Measurements from ENCODE around the gene KCNAB1.

KCNAB1 gene

DNA sequence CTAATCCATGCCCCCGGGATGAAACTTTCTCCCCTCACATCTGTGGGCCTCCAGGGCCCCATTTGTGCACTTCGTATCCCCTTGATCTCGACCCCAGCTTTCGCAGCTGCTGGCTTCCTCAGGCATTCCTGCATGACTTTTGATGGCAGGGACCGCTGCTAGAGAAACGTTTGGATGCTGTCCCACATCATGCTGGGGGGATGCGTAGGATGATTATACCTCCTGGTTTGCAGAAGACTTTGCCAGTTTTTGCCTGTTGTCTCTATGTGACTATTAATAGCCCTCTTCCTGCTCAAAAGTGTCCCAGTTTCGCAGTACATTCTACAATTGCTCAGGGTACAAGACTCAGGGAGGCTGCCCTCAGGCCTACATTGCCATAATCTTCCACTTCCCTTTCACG is 10.4 kb upstream of the KCNAB1 start:
- Histone ChIP-seq H3K36me3 (ENCODE audit: control insufficient read depth in 4 of 4, insufficient read depth in 4 of 4, low read length in 3 of 4) (no peaks in the 10 kb centered on the region), H3K27me3 (replicated peaks in 2 of 5; ENCODE audit: control insufficient read depth in 4 of 5, insufficient read depth in 5 of 5, low read length in 4 of 5) (peaks cover 0 to 2% (median 0%) of the 10 kb centered on the region in 5 experiments), H3K9me3 (ENCODE audit: control extremely low read depth in 1 of 5, control insufficient read depth in 4 of 5, insufficient read depth in 2 of 5, low read depth in 1 of 5, low read length in 4 of 5) (no peaks in the 10 kb centered on the region), H3K27ac (ENCODE audit: insufficient read depth in 1 of 2, low read depth in 1 of 2, low read length in 2 of 2, poor library complexity in 1 of 2, severe bottlenecking in 2 of 2) (no peak overlapping the region), H3K4me3 (ENCODE audit: control insufficient read depth in 1 of 7, extremely low read depth in 1 of 7, insufficient read depth in 4 of 7, low read depth in 2 of 7, low read length in 6 of 7) (no peak overlapping the region), H3K4me1 (ENCODE audit: control extremely low read depth in 1 of 4, control insufficient read depth in 4 of 4, insufficient read depth in 4 of 4, low read length in 3 of 4) (peaks cover 0 to 2% (median 0%) of the 10 kb centered on the region in 4 experiments)
- POLR2A ChIA-PET, result no interaction called here
- CTCF ChIA-PET, result no interaction called here
- DNase-seq, result no peak
- 98% methylated on average over 8 of the region's 9 CpGs for WGBS (ENCODE audit: insufficient coverage)

DNA sequence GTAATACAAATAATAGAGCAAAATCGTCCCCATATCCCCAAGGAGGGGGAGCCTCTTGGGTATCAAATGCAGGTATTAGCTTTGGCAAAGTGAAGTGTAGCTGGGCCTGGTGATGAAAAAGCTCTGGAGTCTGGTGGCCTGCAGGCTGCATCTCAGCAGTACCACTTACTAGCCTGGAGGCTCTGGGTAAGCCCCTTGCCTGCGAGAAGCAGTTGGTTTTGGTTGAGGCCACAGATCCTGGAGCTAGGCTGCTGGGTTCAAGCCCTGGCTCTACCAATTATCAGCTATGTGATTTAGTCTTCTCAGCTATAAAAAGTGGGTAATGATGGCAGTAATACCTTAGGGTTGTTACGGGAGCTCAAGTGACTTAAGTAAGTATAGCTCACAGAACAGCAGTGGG is 6.1 kb downstream of the KCNAB1 start:
- ChIA-PET CTCF (interaction anchor here (1.0 kb wide), 1 partner anchor 11 kb away, joined by 5 read pairs; no protein-coding TSS in a partner anchor), POLR2A (no interaction called here)
- DNase-seq, result no peak
- Histone ChIP-seq H3K4me3 (ENCODE audit: control insufficient read depth in 1 of 7, extremely low read depth in 1 of 7, insufficient read depth in 4 of 7, low read depth in 2 of 7, low read length in 6 of 7) (no peak overlapping the region), H3K4me1 (ENCODE audit: control extremely low read depth in 1 of 4, control insufficient read depth in 4 of 4, insufficient read depth in 4 of 4, low read length in 3 of 4) (no peaks in the 10 kb centered on the region), H3K27ac (ENCODE audit: insufficient read depth in 1 of 2, low read depth in 1 of 2, low read length in 2 of 2, poor library complexity in 1 of 2, severe bottlenecking in 2 of 2) (no peak overlapping the region), H3K9me3 (ENCODE audit: control extremely low read depth in 1 of 5, control insufficient read depth in 4 of 5, insufficient read depth in 2 of 5, low read depth in 1 of 5, low read length in 4 of 5) (no peaks in the 10 kb centered on the region), H3K36me3 (ENCODE audit: control insufficient read depth in 4 of 4, insufficient read depth in 4 of 4, low read length in 3 of 4) (no peaks in the 10 kb centered on the region), H3K27me3 (replicated peaks in 2 of 5; ENCODE audit: control insufficient read depth in 4 of 5, insufficient read depth in 5 of 5, low read length in 4 of 5) (peaks cover 0 to 5% (median 0%) of the 10 kb centered on the region in 5 experiments)
- 75% methylated on average over 2 of the region's 3 CpGs for WGBS (ENCODE audit: insufficient coverage)

DNA sequence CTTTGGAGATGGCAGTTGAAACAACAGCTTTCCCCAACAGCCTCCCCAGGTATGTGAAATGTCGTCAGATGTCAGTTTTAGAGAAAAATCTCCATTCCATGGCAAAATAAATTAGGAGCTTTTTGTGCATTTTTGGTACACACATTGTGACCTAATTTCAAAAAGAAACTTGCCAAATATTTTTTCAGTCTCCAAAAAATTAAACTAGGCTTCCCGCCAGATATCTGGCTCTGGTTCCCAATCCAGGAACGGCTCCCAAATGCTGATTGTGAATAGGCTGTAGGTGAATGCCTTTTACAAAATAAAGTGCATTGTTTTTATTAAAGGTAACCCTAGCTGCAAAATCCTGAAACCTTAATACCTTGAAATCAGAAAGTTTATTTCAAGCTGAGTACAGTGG is 10.9 kb downstream of the KCNAB1 start:
- no peak for DNase-seq
- no CpG with 5 or more reads among the region's 3 CpGs for WGBS (ENCODE audit: insufficient coverage)
- no peaks in the 10 kb centered on the region for H3K4me1 ChIP-seq (ENCODE audit: control extremely low read depth in 1 of 4, control insufficient read depth in 4 of 4, insufficient read depth in 4 of 4, low read length in 3 of 4)
- POLR2A ChIA-PET, result no interaction called here
- peaks cover 0 to 5% (median 0%) of the 10 kb centered on the region in 5 experiments for H3K27me3 ChIP-seq (replicated peaks in 2 of 5; ENCODE audit: control insufficient read depth in 4 of 5, insufficient read depth in 5 of 5, low read length in 4 of 5)
- no peaks in the 10 kb centered on the region for H3K9me3 ChIP-seq (ENCODE audit: control extremely low read depth in 1 of 5, control insufficient read depth in 4 of 5, insufficient read depth in 2 of 5, low read depth in 1 of 5, low read length in 4 of 5)
- CTCF ChIA-PET, result interaction anchor here (1.1 to 1.3 kb wide), 2 partner anchors 17 to 21 kb away, joined by 3 read pairs; no protein-coding TSS in a partner anchor
- H3K4me3 ChIP-seq (ENCODE audit: control insufficient read depth in 1 of 7, extremely low read depth in 1 of 7, insufficient read depth in 4 of 7, low read depth in 2 of 7, low read length in 6 of 7), result no peak overlapping the region
- no peak overlapping the region for H3K27ac ChIP-seq (ENCODE audit: insufficient read depth in 1 of 2, low read depth in 1 of 2, low read length in 2 of 2, poor library complexity in 1 of 2, severe bottlenecking in 2 of 2)
- H3K36me3 ChIP-seq (ENCODE audit: control insufficient read depth in 4 of 4, insufficient read depth in 4 of 4, low read length in 3 of 4), result no peaks in the 10 kb centered on the region

DNA sequence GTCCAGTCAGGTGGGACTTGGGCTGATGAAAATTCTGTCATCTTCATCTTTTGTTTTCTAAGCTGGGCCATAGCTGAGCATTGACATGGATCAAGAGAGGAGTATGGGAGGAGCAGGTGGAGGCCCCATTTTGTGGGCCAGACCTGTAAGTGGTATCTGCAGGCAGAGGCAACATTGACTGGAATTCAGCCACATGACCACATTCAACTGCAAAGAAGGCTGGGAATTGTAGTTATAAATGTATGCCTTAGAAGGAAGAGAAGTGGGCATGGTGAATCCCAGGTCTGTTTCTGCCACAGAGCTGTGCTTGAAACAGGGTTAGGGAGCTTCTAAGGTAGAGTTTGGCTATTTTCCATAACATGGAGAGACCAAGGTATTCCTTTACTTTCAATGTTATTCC is 11.4 kb downstream of the KCNAB1 start:
- Histone ChIP-seq H3K27me3 (replicated peaks in 2 of 5; ENCODE audit: control insufficient read depth in 4 of 5, insufficient read depth in 5 of 5, low read length in 4 of 5) (peaks cover 0 to 5% (median 0%) of the 10 kb centered on the region in 5 experiments), H3K4me3 (ENCODE audit: control insufficient read depth in 1 of 7, extremely low read depth in 1 of 7, insufficient read depth in 4 of 7, low read depth in 2 of 7, low read length in 6 of 7) (no peak overlapping the region), H3K36me3 (ENCODE audit: control insufficient read depth in 4 of 4, insufficient read depth in 4 of 4, low read length in 3 of 4) (no peaks in the 10 kb centered on the region), H3K9me3 (ENCODE audit: control extremely low read depth in 1 of 5, control insufficient read depth in 4 of 5, insufficient read depth in 2 of 5, low read depth in 1 of 5, low read length in 4 of 5) (no peaks in the 10 kb centered on the region), H3K4me1 (ENCODE audit: control extremely low read depth in 1 of 4, control insufficient read depth in 4 of 4, insufficient read depth in 4 of 4, low read length in 3 of 4) (no peaks in the 10 kb centered on the region), H3K27ac (ENCODE audit: insufficient read depth in 1 of 2, low read depth in 1 of 2, low read length in 2 of 2, poor library complexity in 1 of 2, severe bottlenecking in 2 of 2) (no peak overlapping the region)
- POLR2A ChIA-PET, result no interaction called here
- CTCF ChIA-PET, result interaction anchor here (1.1 to 1.3 kb wide), 2 partner anchors 17 to 20 kb away, joined by 3 read pairs; no protein-coding TSS in a partner anchor
- no peak for DNase-seq

DNA sequence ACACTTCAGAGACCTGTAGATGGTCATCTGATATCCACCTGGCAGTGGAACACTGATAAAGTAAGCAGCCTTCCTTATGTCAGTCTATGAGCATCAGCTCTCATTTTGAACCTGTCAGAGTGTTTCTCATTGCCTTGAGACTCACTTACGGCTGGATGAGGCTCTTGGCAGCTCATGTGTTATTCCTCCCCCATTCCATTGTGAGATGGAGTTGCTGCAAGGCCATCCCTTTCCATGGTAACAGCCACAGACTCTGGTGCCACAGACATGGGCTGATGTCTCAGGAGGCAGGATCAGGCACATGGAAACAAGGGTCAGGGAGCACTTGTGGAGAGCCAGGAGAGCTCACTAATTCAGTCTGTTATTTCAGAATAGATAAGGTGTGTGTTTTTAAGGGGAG is 11.9 kb downstream of the KCNAB1 start:
- POLR2A ChIA-PET, result interaction anchor here (0.8 kb wide), 1 partner anchor 18 kb away, joined by 3 read pairs; no protein-coding TSS in a partner anchor
- 100% methylated on average over 1 of the region's 1 CpG for WGBS (ENCODE audit: insufficient coverage)

DNA sequence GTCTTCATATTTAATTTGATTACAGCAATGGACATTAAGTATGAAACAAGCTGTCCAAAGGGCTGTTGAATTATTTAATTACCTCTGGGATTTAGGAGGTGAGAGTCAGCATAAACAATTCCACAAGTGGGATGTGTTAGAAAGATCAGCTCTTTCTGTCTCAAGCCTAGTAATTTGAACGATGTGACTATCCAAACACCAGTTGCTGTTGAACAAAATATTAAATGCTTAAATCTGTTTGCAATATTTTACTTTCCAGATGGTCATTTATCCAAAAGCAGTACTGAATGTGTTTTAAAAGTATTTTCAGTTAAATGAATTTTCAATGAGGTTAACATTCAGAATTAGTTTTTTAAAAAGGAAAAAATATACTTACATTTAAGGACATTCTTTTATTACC is 12.7 kb downstream of the KCNAB1 start:
- Histone ChIP-seq H3K27me3 (replicated peaks in 2 of 5; ENCODE audit: control insufficient read depth in 4 of 5, insufficient read depth in 5 of 5, low read length in 4 of 5) (peaks cover 0 to 2% (median 0%) of the 10 kb centered on the region in 5 experiments), H3K27ac (ENCODE audit: insufficient read depth in 1 of 2, low read depth in 1 of 2, low read length in 2 of 2, poor library complexity in 1 of 2, severe bottlenecking in 2 of 2) (no peak overlapping the region), H3K4me1 (ENCODE audit: control extremely low read depth in 1 of 4, control insufficient read depth in 4 of 4, insufficient read depth in 4 of 4, low read length in 3 of 4) (peaks cover 0 to 3% (median 1%) of the 10 kb centered on the region in 4 experiments), H3K4me3 (ENCODE audit: control insufficient read depth in 1 of 7, extremely low read depth in 1 of 7, insufficient read depth in 4 of 7, low read depth in 2 of 7, low read length in 6 of 7) (no peak overlapping the region), H3K9me3 (ENCODE audit: control extremely low read depth in 1 of 5, control insufficient read depth in 4 of 5, insufficient read depth in 2 of 5, low read depth in 1 of 5, low read length in 4 of 5) (no peaks in the 10 kb centered on the region), H3K36me3 (ENCODE audit: control insufficient read depth in 4 of 4, insufficient read depth in 4 of 4, low read length in 3 of 4) (no peaks in the 10 kb centered on the region)
- CTCF ChIA-PET, result no interaction called here
- POLR2A ChIA-PET, result no interaction called here
- WGBS (ENCODE audit: insufficient coverage), result no CpG with 5 or more reads among the region's 1 CpG
- DNase-seq, result no peak

More for the DNA sequence above, 11.9 kb downstream of the KCNAB1 start:
- no peak overlapping the region for H3K4me3 ChIP-seq (ENCODE audit: control insufficient read depth in 1 of 7, extremely low read depth in 1 of 7, insufficient read depth in 4 of 7, low read depth in 2 of 7, low read length in 6 of 7)
- peaks cover 0 to 4% (median 0%) of the 10 kb centered on the region in 5 experiments for H3K27me3 ChIP-seq (replicated peaks in 2 of 5; ENCODE audit: control insufficient read depth in 4 of 5, insufficient read depth in 5 of 5, low read length in 4 of 5)
- H3K9me3 ChIP-seq (ENCODE audit: control extremely low read depth in 1 of 5, control insufficient read depth in 4 of 5, insufficient read depth in 2 of 5, low read depth in 1 of 5, low read length in 4 of 5), result no peaks in the 10 kb centered on the region
- H3K36me3 ChIP-seq (ENCODE audit: control insufficient read depth in 4 of 4, insufficient read depth in 4 of 4, low read length in 3 of 4), result no peaks in the 10 kb centered on the region
- CTCF ChIA-PET, result no interaction called here
- DNase-seq, result no peak
- H3K4me1 ChIP-seq (ENCODE audit: control extremely low read depth in 1 of 4, control insufficient read depth in 4 of 4, insufficient read depth in 4 of 4, low read length in 3 of 4), result peaks cover 0 to 3% (median under 1%) of the 10 kb centered on the region in 4 experiments
- H3K27ac ChIP-seq (ENCODE audit: insufficient read depth in 1 of 2, low read depth in 1 of 2, low read length in 2 of 2, poor library complexity in 1 of 2, severe bottlenecking in 2 of 2), result no peak overlapping the region

DNA sequence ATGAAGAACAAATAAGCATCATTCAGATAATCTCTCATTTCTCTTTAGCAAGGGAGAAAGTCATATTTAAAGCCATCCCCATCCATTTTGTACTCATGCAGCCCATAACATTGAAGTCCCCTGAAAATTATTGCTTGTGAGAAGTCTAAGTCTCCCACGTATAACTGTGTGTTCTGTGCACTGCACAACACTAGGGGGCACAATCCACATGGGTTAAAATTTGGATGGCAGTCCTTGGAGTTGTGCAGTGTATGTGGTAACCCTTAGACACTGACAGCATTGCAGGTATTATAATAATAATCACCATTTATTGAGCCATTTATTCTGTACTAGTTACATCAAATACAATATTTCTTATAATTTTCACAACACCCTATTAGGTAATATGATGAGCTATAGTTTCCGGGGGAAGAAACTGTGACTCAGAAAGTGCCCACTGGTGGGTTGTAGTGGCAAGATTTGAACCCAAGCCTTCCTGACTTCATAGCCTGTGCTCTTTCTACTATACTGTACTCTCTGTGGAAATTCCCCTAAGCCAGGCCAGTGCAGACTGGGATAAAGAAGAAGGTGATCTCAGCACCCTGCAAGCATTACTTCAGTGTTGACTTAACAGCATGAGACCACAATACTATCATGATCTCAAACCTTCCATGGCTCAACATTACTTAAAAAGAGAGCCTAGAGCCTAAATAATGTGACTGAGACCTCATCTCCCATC is 15.7 kb downstream of the KCNAB1 start:
- WGBS (ENCODE audit: insufficient coverage), result 100% methylated on average over 1 of the region's 2 CpGs
- Histone ChIP-seq H3K4me1 (ENCODE audit: control extremely low read depth in 1 of 4, control insufficient read depth in 4 of 4, insufficient read depth in 4 of 4, low read length in 3 of 4) (peaks cover 0 to 3% (median 1%) of the 10 kb centered on the region in 4 experiments), H3K9me3 (ENCODE audit: control extremely low read depth in 1 of 5, control insufficient read depth in 4 of 5, insufficient read depth in 2 of 5, low read depth in 1 of 5, low read length in 4 of 5) (no peaks in the 10 kb centered on the region), H3K36me3 (ENCODE audit: control insufficient read depth in 4 of 4, insufficient read depth in 4 of 4, low read length in 3 of 4) (no peaks in the 10 kb centered on the region), H3K27ac (ENCODE audit: insufficient read depth in 1 of 2, low read depth in 1 of 2, low read length in 2 of 2, poor library complexity in 1 of 2, severe bottlenecking in 2 of 2) (no peak overlapping the region), H3K27me3 (replicated peaks in 2 of 5; ENCODE audit: control insufficient read depth in 4 of 5, insufficient read depth in 5 of 5, low read length in 4 of 5) (no peaks in the 10 kb centered on the region), H3K4me3 (ENCODE audit: control insufficient read depth in 1 of 7, extremely low read depth in 1 of 7, insufficient read depth in 4 of 7, low read depth in 2 of 7, low read length in 6 of 7) (no peak overlapping the region)
- ChIA-PET POLR2A (no interaction called here), CTCF (interaction anchor here (1.1 to 1.7 kb wide), 2 partner anchors 10 to 14 kb away, joined by 3 to 5 read pairs; no protein-coding TSS in a partner anchor)
- DNase-seq, result no peak
